ENCODE data around the gene SLC24A1.

Gene SLC24A1

DNA sequence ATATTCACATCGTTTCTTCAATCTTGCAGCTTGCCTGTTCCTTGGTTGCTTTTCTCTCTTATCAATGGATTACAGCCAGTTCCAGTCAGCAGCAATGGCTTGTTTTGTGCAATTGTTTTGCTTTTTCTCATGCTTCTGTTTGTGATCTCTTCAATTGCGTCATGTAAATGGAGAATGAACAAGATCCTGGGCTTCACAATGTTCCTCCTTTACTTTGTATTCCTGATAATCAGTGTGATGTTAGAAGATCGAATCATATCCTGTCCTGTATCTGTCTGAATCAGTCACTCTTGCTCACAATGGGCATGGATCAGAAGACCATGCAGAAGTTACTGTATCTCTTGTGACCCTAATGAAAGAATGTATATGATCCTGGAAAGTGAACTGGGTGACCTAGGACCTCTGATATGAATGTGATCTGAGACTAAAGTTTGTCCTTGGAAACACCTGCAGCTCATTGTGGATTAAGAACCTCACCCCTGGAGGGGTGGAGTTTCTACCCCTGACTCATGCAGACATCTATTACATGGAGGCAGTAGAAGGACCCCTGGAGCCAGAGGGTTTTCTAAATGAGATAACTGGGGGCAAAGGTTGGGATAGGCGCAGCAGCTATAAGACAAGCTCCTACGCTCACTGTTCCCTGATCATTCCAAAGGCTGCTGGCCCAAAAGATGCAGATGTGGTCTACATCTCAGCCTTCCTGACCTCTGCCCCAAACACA lies 32.2 kb downstream of the SLC24A1 start:
- no peak for DNase-seq

DNA sequence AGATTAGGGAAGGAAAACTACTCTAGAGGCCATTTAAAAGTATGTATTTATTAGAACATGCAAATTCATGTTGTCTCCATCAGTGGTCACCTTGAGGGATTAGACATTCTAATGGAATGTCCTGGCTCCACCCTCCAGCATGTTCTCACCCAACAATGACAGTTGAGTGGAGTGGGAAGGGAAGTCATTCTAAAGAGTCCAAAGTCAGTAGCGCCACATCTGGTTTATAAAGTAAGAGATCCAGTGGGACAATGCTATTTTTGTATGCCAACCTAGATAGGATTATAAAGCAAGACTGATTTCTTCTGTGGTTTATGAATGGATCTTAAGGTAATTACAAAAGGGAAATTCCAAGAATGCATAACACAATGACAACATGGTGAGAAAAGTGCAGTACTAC lies 33.3 kb downstream of the SLC24A1 start:
- DNase-seq, result no peak

DNA sequence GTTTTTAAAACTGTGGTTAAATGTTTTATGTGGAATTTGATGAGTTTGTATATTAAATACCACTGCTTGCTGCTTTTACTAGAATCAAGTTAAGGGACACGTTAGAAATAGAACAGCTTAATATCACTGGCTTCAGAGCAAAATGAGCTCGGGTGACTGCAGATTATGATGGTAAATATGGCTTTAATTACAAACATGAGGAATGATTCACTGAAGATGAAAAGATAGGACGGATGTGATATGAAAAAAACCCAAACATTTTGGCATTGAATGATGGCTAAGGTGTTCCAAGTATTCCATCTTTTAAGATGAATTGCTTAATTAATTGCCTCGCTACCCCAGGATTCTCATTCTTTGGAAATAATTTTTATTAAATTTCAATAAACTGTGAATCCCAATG lies 33.7 kb downstream of the SLC24A1 start:
- no peak for DNase-seq

DNA sequence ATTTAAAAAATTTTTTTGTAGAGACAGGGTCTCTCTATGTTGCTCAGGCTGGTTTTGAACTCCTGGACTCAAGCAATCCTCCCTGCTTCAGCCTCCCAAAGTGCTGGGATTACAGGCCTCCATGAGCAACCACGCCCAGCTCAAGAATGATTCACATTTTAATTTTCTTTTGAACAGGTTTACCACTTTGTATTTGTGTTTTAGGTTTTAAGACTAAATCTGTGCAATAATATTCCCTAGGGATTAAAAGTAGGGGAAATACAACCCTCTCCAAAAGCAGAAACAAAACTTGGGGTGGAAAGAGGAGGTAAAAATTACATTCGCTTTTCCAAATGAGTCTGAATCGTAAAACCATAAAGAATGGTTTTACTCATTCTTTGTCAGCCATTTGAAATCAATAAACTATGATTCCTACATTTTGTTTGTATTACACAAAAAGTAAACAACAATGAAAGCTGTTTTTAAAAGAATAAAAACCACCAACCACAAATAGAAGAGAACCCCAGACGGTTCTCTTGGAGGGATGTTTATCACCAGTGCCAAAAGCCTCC lies 37.8 kb downstream of the SLC24A1 start:
- DNase-seq, result no peak

DNA sequence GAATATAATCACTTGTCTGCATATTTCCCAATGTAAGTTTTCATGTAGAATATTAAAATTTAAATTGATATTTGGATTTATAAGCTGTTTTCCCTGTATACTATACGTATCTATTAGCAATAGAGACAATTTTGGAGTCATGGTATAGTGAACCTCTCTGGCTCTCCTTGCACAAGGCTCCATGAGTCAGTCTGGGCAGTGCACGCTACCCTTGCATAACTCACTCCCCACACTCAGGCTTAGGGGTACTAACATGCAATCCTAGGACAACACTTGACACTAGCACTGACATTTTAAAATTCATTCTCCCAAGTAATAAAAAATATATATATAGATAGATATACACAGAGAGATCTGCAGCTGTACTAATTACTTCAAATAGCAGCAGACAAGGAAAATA lies 39.2 kb downstream of the SLC24A1 start:
- no peak for DNase-seq

DNA sequence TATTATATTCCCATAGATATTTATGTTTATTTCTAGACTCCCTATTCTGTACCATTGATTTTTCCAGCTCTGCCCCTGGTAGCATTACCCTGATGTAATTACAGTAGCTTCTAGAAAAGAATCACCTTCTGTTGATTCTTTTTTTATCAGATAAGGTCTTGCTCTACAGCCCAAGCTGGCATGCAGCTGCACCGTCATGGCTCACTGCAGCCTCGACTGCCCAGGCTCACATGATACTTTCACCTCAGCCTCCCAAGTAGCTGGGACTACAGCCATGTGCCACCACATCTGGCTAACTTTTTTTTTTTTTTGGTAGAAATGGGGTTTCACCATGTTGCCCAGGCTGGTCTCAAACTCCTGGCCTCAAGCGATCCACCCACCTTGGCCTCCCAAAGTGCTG lies 41.8 kb downstream of the SLC24A1 start:
- no peak for DNase-seq

DNA sequence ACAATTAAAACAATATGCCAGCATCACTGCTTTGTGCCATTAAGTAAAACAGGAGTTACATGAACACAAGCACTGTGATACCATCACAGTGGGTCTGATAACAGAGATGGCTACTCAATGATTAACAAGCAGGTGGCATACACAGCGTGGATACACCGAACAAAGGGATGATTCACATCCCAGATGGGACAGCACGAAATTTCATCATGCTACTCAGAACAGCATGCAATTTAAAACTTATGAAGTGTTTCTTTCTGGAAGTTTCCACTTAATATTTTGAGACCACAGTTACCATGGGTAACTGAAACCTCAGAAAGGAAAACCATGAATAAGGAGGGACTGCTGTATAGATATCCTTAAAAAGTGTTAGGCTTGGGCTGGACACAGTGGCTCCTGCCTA lies 44.5 kb downstream of the SLC24A1 start:
- no peak for DNase-seq

DNA sequence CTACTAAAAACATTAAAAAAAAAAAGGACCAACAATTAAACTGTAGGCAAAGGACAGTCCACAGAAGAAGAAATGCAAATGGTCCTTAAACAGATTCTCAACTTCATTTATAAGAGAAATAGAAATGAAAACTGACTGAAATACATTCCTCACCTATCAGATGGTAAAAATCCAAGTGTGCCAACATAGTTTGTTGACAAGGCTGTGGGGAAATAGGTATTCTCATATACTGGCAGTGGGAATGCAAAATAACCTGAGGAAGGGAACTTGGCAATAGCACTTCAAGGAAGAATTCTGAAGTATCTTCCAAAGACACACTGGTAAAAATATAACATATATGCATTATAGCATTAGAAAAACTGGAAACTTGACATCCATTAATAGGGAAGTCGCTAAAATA lies 53.8 kb downstream of the SLC24A1 start:
- DNase-seq, result no peak

DNA sequence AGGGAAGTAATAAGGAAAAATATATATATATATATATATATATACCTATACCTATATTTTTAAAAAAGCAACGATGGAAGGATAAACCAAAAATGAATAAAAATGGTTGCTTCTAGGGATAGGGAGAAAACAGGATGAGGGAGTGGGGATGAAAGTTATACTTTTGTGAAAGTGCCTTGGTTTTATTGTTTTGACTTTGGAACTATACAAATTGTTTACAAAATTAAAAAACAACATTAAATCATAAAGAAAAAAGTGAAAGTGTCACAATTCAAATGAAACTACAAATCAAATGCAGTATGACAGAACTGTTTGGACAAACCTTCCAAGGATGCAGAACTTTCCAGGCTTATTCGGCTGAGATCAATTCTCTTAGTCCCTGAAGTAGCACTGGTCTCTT lies 54.4 kb downstream of the SLC24A1 start:
- no peak for DNase-seq

DNA sequence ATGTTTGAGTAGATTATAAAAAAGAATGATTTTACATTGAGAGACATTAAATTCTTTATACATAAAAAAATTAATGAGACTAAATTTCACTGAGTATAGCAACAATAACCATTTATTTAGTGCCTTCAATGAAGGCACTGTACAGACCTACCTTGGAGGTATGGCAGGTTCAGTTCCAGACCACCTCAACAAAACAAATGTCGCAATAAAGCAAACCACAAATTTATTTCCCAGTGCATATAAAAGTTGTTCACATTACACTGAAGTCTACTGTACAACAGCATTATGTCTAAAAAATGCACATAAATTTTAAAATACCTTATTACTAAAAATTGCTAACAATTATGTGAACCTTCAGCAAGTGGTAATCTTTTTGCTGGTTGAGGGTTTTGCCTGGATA lies 58.8 kb downstream of the SLC24A1 start:
- DNase-seq, result no peak

DNA sequence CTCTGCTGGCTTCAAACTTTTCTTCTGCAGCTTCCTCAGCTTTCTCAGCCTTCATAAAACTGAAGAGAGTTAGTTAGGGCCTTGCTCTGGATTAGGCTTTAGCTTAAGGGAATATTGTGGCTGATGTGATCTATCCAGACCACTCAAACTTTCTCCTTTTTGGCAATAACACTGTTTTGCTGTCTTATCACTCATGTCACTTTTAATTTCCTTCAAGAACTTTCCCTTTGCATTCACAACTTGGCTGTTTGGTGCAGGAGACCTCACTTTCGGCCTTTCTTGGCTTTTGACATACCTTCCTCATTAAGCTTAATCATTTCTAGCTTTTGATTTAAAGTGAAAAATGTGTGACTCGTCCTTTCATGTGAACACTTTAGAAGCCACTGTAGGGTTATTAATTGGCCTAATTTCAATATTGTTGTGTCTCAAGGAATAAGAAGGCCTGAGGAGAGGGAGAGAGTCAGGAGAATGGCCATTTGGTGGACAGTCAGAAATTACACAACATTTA lies 60.7 kb downstream of the SLC24A1 start:
- no peak for DNase-seq

DNA sequence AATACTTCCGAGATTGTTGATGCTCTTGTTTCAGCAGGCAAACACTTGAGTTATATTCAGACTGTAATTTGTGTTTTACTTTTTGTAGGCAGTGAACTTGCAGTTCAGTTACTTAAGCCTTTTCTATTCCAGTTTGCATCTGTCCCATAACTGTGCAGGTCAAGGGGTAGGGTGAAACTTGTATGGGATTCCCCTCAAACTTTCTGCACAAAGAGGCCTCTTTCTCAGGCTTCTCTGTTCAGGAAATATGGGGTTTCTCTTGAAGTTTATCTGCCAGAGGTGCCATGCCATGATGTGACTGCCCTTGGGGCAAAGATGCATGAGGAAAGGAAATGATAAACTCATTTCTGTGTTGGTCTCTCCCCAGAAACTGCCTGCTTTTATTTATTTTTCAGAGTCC lies 66.7 kb downstream of the SLC24A1 start:
- DNase-seq, result no peak

DNA sequence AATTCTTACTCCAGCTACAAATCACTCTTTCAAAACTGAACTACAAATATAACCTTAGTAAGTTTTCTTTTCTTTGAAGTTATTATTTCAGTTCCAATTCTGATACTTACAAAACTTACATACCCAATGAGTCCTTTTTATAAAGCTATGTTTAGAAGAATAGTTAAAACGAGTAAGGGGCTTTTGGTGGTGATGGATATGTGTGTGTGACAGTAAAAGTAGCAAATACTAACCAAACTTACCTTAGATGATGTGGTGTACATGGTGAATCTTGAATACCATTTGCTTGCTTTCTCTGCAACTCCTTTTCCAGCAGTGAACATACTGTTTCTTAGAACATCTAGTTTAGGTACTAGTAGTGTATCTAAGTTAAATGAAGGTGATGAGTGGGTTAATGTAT lies 68.4 kb downstream of the SLC24A1 start:
- DNase-seq, result no peak

DNA sequence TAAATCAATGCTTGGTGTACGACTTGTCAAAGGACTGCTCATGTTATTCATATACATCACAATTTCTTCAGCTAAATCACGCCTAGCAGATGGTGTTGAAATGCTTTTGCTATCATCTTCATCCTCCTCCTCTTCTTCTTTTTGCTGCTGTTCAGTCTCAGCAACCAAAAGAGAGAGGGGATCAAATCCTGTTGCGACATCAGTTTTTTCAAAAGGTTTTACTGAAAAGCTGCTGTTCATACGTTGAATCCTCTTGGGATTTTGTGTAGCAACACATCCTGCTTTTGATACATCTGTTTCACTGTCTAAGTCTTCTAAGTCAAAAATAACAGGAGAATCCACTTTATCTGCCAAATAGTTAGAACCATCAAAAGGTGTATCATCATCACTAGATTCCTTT lies 69.0 kb downstream of the SLC24A1 start:
- no peak for DNase-seq

DNA sequence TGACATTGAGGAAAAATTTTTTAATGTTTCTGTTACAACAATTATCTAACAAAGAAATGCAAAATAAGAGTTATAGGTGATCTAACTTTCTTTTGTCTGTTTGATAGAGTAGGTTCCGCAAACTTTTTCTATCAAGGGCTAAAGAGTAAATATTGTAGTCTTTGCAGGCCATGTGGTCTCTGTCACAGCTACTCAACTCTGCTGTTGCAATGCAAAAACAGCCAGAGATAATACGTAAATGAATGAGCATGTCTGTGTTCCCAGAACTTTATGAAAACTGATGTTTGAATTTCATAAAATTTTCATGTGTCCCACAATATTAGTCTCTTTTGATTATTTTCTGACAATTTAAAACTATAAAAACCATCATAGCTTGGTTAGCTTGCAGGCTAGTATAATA lies 73.3 kb downstream of the SLC24A1 start:
- DNase-seq, result no peak

Measured in left hindlimb (tissue), 1 donor.